ENCODE data around the gene LZTS3.

DNA sequence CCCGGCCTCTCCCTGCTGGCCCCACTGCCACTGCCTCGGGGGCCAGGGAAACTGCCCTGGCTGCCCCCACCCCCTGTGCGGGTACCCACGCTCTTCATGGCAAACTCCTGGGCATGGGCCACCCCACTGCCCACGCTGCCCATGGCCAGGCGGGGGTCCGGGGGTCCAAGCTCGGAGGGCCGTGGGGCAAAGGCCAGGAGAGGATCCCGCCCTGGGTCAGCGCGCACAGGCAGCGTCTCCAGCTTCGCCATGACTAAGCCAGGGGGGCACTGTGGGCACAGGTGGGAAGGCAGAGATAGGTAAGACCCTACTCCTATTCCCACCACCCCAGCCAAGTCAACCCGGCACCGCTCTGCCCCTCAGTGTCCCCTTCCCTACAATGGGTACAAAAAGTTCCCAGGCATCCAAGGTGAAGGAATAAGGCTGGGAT lies 6.4 kb downstream of the LZTS3 start:
- TF ChIP-seq, protein P1, sequence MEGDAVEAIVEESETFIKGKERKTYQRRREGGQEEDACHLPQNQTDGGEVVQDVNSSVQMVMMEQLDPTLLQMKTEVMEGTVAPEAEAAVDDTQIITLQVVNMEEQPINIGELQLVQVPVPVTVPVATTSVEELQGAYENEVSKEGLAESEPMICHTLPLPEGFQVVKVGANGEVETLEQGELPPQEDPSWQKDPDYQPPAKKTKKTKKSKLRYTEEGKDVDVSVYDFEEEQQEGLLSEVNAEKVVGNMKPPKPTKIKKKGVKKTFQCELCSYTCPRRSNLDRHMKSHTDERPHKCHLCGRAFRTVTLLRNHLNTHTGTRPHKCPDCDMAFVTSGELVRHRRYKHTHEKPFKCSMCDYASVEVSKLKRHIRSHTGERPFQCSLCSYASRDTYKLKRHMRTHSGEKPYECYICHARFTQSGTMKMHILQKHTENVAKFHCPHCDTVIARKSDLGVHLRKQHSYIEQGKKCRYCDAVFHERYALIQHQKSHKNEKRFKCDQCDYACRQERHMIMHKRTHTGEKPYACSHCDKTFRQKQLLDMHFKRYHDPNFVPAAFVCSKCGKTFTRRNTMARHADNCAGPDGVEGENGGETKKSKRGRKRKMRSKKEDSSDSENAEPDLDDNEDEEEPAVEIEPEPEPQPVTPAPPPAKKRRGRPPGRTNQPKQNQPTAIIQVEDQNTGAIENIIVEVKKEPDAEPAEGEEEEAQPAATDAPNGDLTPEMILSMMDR (tag by site-specific recombination; IDR thresholded peaks at IDR 0.05), result no peak
- TF ChIP-seq GFI1B (tag by site-specific recombination; IDR thresholded peaks at IDR 0.05) (no peak), ZFP3 (tag by site-specific recombination; IDR thresholded peaks at IDR 0.05; ENCODE audit: low read depth) (no peak), ZNF24 (tag by site-specific recombination; IDR thresholded peaks at IDR 0.05) (no peak), HOXA7 (CRISPR knock-in tag; IDR thresholded peaks at IDR 0.05; ENCODE audit: borderline replicate concordance) (no peak), SETDB1 (IDR thresholded peaks at IDR 0.05; ENCODE audit: insufficient read length, low read length) (no peak), TRIM28 (IDR thresholded peaks at IDR 0.05; ENCODE audit: borderline replicate concordance, low read length) (no peak), ZNF214 (tag by site-specific recombination; IDR thresholded peaks at IDR 0.05; ENCODE audit: borderline replicate concordance) (no peak)
- TF ChIP-seq, protein P2, sequence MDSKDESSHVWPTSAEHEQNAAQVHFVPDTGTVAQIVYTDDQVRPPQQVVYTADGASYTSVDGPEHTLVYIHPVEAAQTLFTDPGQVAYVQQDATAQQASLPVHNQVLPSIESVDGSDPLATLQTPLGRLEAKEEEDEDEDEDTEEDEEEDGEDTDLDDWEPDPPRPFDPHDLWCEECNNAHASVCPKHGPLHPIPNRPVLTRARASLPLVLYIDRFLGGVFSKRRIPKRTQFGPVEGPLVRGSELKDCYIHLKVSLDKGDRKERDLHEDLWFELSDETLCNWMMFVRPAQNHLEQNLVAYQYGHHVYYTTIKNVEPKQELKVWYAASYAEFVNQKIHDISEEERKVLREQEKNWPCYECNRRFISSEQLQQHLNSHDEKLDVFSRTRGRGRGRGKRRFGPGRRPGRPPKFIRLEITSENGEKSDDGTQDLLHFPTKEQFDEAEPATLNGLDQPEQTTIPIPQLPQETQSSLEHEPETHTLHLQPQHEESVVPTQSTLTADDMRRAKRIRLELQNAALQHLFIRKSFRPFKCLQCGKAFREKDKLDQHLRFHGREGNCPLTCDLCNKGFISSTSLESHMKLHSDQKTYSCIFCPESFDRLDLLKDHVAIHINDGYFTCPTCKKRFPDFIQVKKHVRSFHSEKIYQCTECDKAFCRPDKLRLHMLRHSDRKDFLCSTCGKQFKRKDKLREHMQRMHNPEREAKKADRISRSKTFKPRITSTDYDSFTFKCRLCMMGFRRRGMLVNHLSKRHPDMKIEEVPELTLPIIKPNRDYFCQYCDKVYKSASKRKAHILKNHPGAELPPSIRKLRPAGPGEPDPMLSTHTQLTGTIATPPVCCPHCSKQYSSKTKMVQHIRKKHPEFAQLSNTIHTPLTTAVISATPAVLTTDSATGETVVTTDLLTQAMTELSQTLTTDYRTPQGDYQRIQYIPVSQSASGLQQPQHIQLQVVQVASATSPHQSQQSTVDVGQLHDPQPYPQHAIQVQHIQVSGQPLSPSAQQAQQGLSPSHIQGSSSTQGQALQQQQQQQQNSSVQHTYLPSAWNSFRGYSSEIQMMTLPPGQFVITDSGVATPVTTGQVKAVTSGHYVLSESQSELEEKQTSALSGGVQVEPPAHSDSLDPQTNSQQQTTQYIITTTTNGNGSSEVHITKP (tag by site-specific recombination; IDR thresholded peaks at IDR 0.05), result no peak
- TF ChIP-seq, protein P3, sequence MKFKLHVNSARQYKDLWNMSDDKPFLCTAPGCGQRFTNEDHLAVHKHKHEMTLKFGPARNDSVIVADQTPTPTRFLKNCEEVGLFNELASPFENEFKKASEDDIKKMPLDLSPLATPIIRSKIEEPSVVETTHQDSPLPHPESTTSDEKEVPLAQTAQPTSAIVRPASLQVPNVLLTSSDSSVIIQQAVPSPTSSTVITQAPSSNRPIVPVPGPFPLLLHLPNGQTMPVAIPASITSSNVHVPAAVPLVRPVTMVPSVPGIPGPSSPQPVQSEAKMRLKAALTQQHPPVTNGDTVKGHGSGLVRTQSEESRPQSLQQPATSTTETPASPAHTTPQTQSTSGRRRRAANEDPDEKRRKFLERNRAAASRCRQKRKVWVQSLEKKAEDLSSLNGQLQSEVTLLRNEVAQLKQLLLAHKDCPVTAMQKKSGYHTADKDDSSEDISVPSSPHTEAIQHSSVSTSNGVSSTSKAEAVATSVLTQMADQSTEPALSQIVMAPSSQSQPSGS (tag by site-specific recombination; IDR thresholded peaks at IDR 0.05; ENCODE audit: low read depth), result no peak
- TF ChIP-seq, protein P4, sequence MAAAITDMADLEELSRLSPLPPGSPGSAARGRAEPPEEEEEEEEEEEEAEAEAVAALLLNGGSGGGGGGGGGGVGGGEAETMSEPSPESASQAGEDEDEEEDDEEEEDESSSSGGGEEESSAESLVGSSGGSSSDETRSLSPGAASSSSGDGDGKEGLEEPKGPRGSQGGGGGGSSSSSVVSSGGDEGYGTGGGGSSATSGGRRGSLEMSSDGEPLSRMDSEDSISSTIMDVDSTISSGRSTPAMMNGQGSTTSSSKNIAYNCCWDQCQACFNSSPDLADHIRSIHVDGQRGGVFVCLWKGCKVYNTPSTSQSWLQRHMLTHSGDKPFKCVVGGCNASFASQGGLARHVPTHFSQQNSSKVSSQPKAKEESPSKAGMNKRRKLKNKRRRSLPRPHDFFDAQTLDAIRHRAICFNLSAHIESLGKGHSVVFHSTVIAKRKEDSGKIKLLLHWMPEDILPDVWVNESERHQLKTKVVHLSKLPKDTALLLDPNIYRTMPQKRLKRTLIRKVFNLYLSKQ (tag by site-specific recombination; IDR thresholded peaks at IDR 0.05; ENCODE audit: borderline replicate concordance), result no peak
